Measurements from ENCODE around the gene LY6G5B. TPM values are rescaled to one million over a fixed set of nuclear protein-coding genes. Genes with fewer than 3 reads are reported as not detected.
"Not testable (repeated sequence)": the region's sequence is repeated elsewhere in the genome, so short reads cannot be mapped to it uniquely, and the experiment has no call there.

Gene LY6G5B
- total RNA-seq, 1 donor from 2014 or later = 3.4 TPM

DNA sequence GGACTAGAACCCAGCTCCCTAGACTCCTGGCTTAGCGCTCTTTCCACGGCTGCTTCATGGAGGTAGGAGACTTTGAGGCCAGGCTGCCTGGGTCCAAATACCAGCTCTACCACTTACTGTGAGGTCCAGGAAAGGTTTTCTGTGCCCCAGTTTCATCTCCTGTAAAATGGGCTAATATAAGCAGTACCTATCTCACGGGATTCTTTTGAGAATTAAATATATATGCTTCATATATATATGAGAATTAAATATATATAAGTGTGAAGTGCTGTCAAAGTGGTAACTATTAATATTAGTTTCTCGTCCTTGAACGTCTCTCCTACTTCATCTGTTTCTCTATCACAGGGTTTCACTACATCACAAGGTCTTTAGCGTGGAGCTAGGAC lies 21.3 kb downstream of the LY6G5B start:
- DNase-seq = no peak

DNA sequence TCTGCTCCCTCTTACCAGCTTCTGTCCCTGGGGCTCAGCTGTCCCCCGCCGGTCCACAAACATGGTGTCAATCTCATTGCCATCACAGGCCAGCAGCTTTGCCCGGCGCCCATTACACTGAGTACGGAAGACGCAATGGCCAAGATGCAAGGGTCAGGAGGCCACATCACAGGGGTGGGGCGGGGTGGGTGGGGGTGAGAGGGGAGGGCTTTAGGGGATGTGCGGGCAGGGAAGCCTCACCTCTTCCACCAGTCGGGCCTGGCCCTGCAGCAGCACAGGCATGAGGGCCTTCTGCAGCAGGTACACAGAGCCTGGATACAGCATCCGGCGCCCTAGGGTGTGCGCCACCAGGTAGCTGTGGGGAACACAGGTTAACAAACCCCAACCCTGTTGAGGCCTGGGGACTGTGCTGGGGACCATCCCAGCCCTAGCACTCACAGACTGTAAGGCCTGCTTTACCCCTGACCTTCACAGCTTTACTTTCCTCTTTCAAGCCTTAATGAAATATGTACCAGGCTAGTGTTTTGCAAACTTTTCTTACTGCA lies 21.9 kb downstream of the LY6G5B start:
- no peak for DNase-seq

DNA sequence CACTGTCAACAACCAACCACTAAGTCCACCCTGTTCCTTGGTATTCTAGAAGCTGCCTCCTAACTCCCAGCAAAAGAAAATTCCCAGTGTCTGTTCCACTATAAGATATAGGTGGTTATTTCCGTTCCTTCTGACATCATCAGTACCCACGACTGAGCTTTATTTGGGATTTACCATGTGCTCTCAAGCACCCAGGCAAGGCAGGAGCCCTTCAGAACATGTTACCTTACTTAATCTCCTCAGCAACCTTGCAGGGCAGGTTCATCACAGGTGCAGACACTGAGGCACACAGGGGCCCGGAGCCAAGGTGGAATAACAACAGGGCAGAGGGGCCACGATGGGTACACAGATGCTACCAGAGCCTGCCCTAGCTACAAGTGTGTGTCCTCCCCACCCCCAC lies 22.6 kb downstream of the LY6G5B start:
- DNase-seq = no peak

GRCh38 chr6:31692886-31693285 lies 23.1 kb downstream of the LY6G5B start:
- DNase-seq = no peak

GRCh38 chr6:31693535-31693934 lies 23.8 kb downstream of the LY6G5B start:
- DNase-seq = no peak

DNA sequence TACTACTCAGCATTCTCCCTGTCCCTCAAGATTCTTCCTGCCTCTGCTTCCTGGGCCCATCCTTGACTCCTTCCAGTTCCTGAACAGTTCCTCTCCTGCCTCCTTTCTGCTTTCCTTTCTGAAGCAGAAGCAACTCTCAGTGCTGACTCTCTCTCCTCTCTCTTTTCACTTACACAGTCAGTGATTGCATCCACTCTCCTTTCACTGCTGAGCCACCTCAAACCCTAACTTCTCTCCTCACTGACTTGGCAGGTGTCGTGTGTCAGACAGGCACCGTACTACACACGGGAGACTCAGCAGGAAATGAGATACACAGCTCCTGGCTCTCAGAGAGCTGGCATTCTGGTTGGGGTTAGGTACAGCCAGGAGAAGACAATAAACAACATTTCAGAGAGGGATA lies 27.8 kb downstream of the LY6G5B start:
- no peak for DNase-seq

- no peak for DNase-seq
These were observed 31.1 kb downstream of the LY6G5B start for GRCh38 chr6:31700740-31701401.

DNA sequence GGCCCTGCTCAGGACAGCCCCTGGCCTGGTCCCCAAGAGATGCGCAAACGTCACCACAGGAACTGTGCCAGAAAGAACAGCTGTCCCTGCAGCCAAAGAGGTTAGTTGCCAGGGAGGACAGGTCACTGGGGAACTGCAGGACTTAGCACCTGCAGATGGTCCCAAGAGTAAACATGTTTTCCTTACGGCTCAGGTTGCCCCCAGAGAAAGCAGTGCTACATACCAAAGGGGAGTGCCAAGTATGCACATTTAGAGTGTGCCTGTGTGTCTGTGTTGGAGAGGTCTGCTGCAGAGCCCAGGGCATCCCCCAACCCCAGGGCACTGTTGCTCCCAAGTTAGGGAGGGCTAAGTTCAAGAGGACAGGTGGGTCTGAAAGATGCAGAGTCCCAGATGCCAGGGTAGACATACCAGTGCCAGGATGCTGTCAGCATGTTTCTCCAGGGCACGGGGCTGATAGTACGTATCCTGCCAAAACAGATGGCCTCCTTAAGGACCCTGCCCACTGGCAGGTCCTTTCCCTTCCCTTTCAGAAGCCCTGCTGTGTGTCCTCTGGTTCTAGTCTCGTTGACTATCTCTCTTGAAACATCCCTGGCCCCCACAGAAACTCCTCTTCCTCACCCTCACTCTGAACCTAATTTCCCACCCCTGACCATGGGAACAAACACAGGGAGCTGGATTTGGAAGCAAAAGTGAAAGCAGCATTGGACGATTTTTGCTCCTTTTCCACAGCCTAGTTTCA lies 32.1 kb downstream of the LY6G5B start:
- DNase-seq = no peak

GRCh38 chr6:31702405-31702818 lies 32.6 kb downstream of the LY6G5B start:
- no peak for DNase-seq

DNA sequence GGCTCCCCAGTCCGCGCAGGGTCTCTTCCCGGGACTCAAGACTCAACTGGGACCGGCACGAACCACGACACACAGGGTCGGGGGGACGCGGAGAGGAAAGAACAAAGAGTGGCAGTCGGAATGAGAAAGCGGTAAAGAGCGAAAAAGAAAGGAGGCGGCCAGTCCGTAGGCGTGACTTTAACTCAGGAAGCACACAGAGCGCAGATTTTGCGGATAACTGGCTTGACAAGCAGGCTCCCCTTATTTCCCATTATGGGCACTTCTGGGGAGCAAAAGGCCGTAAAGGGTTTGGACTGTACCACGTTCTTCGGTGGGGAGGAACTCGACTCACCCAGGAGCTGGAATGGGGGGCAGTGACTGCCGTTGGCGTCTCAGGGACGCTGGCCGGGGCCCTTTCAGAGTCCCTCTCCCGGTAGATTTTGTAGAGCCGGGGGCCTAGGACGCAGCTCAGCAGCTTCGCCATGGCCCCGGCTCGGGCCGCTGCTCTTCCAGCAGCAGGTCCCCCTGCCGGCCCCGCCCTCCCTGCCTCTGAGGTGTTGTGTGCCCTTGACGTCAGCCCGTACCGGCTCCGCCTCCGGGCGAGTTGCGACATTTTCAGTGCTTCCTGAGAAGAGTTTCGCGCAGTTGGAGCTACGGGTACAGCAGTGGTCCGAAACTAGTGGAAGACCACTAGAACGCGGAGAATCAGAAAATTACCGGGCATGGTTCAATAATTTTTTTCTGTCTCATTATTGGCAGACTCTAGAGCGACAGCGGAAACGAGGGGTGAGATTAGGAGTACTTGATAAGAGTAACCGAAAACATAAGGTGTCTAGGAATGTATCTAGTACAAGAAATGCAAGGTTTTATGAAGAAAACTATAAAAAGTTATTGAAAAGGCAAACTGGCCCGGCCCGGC lies 33.3 kb downstream of the LY6G5B start, which contains the start of gene ABHD16A:
ABHD16A (minus strand) TSS at position 506 of the 898 bp plus-strand sequence; CDS start at position 463, 43 bp downstream.
- DNase-seq = peak; percentile 97

- DNase-seq = no peak
These were observed 36.2 kb downstream of the LY6G5B start for GRCh38 chr6:31705931-31706330.

DNA sequence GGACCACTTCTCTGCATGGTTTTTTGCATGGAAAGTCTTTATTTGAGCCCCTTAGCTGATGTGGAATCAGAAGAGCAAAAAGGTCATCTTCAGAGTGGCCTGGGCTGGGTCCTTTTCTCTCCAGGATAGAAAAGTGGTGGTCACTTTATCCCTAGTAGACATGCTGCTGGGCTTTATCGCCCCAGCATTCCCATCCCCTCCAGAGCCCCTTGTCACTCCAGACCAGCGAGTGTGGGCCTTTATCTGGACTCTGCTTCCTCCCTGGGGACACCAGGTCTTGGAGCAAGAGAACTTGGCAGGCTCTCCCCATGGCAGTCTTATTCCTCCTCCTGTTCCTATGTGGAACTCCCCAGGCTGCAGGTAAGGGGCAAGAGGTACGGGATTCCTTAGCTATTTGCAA lies 36.8 kb downstream of the LY6G5B start, which contains the start of gene LY6G6F:
LY6G6F (plus strand) TSS at position 268 of the 400 bp plus-strand sequence; CDS start at position 309, 41 bp downstream.
- DNase-seq = no peak

GRCh38 chr6:31707701-31708100 lies 37.9 kb downstream of the LY6G5B start:
- no peak for DNase-seq

- DNase-seq = no peak
These were observed 38.4 kb downstream of the LY6G5B start for GRCh38 chr6:31708224-31708623.

DNA sequence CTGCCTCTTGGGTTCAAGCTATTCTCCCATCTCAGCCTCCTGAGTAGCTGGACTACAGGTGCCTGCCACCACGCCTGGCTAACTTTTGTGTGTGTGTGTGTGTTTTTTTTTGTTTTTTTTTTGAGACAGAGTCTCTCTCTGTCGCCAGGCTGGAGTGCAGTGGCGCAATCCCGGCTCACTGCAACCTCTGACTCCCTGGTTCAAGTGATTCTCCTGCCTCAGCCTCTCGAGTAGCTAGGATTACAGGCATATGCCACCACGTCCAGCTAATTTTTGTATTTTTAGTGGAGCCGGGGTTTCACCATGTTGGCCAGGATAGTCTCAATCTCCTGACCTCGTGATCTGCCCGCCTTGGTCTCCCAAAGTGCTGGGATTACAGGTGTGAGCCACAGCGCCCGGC lies 39.4 kb downstream of the LY6G5B start:
- not testable (repeated sequence) for DNase-seq

GRCh38 chr6:31710523-31711219 lies 40.9 kb downstream of the LY6G5B start:
- no peak for DNase-seq

DNA sequence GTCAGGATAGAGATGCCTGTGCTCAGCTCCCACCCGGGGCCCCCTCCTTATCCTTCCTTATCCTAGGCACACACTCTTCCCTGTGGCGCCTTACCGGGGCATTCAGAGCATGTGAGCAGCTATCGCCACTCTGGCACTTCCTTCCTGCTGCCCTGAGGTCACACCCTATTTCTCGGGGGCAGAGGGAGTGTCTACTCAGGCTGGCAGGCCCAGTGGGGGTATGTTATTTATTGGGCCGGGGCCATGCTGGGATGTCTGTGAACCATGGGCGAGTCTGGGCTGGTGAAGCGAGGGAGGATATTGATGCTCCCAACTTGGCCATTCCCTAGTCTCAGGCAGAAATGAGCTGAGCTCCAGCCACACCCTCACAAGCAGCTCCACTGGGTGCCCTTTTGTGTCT lies 41.5 kb downstream of the LY6G5B start:
- no peak for DNase-seq

DNA sequence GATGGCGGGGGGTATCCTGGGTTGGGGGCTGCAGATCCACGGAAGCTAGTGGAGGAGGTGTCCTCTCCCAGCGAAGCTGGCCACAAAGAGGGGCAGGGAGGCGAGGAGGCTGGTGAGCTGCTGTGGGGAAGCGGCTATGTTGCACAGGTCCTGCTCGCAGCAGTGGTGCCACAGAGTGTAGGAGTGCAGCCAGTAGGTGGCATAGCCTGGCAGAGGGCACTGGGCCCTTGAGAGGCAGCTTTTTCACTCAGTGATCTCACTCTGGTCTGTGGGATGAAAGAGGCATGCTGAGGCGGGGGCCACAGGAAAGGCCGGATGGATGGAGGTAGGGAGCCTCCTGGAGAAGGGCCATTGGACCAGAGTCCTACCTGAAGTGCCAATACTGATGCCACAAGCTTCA lies 42.5 kb downstream of the LY6G5B start:
- DNase-seq = no peak

- no peak for DNase-seq
These were observed 43.7 kb downstream of the LY6G5B start for GRCh38 chr6:31713465-31713864.

DNA sequence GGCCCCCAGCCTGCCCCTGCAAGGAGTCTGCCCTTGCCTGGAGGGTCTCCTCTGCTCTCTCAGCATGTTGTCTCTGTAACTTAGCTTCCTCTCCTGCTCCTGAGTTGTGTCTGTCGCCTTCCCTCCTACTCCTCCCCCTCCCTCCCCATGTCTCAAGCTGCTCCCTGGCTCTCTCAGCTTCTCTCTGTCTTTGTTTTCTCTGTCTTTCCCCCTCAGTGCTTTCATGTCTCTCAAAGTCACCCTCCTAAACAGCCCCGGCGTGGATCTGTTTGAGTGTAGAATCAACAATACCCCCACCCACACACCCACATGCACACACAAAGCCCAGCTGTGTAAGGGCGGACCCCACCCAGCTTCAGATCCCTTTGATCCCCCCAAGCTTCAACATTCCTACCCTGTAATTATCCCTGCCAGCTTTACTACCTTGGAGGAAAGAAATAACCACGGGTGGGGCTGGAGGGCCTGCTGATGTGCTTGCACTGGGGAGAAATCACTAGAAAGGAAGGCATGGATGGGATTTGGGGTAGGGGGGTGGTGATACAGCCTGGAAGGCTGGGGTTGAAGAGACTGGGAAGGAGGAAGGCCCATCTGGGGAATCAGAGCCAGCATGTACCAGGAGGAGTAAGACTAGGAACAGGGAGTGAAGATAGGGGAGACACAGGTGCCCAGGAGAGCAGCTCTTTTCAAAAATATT lies 44.4 kb downstream of the LY6G5B start:
- DNase-seq = no peak
